RWPE2 (cell line): Measurements from ENCODE around the gene CFI.

Experiments used
- ATAC-seq: fragments of 200-7000 bp; cut with Tn5 transposase; 3 replicates; pipeline ENCODE4 v1.9.1; 2021; ENCODE audit warnings: low read depth
- DNase-seq: peaks from one replicate; pipeline ENCODE4 v3.0.0-alpha.2; 2020; ENCODE audit warnings: low spot score
- H3K27ac ChIP-seq: fragments of 450-650 bp; 2 replicates; pipeline ENCODE4 v1.5.1; 2017; ENCODE audit warnings: mild to moderate bottlenecking; ENCODE audit not compliant: poor library complexity, severe bottlenecking
- H3K27me3 ChIP-seq: fragments of 250-450 bp; sonication (Bioruptor Pico); 2 replicates; pipeline ENCODE4 v1.5.1; 2021; ENCODE audit warnings: mild to moderate bottlenecking, moderate library complexity; ENCODE audit not compliant: insufficient read depth, poor library complexity, severe bottlenecking
- H3K36me3 ChIP-seq: fragments of 250-450 bp; sonication (Bioruptor Pico); 2 replicates; pipeline ENCODE4 v1.5.1; 2020; ENCODE audit warnings: low read depth, mild to moderate bottlenecking, moderate library complexity
- H3K4me1 ChIP-seq: fragments of 250-450 bp; sonication (Bioruptor Pico); 2 replicates; pipeline ENCODE4 v1.5.1; 2021; ENCODE audit warnings: mild to moderate bottlenecking, moderate library complexity; ENCODE audit not compliant: insufficient read depth, poor library complexity, severe bottlenecking
- H3K4me3 ChIP-seq: fragments of 250-450 bp; sonication (Bioruptor Pico); 2 replicates; pipeline ENCODE4 v1.5.1; 2021; ENCODE audit warnings: mild to moderate bottlenecking, moderate library complexity; ENCODE audit not compliant: severe bottlenecking
- H3K9me3 ChIP-seq: fragments of 250-450 bp; sonication (Bioruptor Pico); 2 replicates; pipeline ENCODE4 v1.5.1; 2021; ENCODE audit warnings: mild to moderate bottlenecking, moderate library complexity; ENCODE audit not compliant: severe bottlenecking
- CTCF ChIP-seq: fragments of 450-650 bp; IDR thresholded peaks from one replicate; pipeline ENCODE4 v1.5.1; 2017; ENCODE audit warnings: mild to moderate bottlenecking, moderate library complexity; ENCODE audit not compliant: poor library complexity, severe bottlenecking

Gene CFI

GRCh38 chr4:109752525-109752924 lies 49.3 kb downstream of the CFI start:
- Histone ChIP-seq H3K4me3 (no peak overlapping the region), H3K27ac (no peak overlapping the region), H3K36me3 (no peaks in the 10 kb centered on the region), H3K9me3 (no peaks in the 10 kb centered on the region), H3K4me1 (no peaks in the 10 kb centered on the region), H3K27me3 (no peaks in the 10 kb centered on the region)
- TF ChIP-seq CTCF, result no peak
- DNase-seq (no peak), ATAC-seq (no peak)

- H3K4me1 ChIP-seq, result no peaks in the 10 kb centered on the region
- ATAC-seq (no peak), DNase-seq (no peak)
- no peak for TF ChIP-seq CTCF
- H3K36me3 ChIP-seq, result no peaks in the 10 kb centered on the region
- no peak overlapping the region for H3K27ac ChIP-seq
- no peak overlapping the region for H3K4me3 ChIP-seq
- H3K9me3 ChIP-seq, result no peaks in the 10 kb centered on the region
- no peaks in the 10 kb centered on the region for H3K27me3 ChIP-seq
These were observed 49.9 kb downstream of the CFI start for GRCh38 chr4:109751852-109752251.

- H3K27ac ChIP-seq, result no peak overlapping the region
- no peak overlapping the region for H3K4me3 ChIP-seq
- no peaks in the 10 kb centered on the region for H3K4me1 ChIP-seq
- DNase-seq (no peak), ATAC-seq (no peak)
- no peaks in the 10 kb centered on the region for H3K27me3 ChIP-seq
- no peaks in the 10 kb centered on the region for H3K36me3 ChIP-seq
- TF ChIP-seq CTCF, result no peak
- H3K9me3 ChIP-seq, result no peaks in the 10 kb centered on the region
These were observed 51.1 kb downstream of the CFI start for GRCh38 chr4:109750652-109751244.

- no peak for DNase-seq
- Histone ChIP-seq H3K36me3 (no peaks in the 10 kb centered on the region), H3K4me3 (no peak overlapping the region), H3K27ac (no peak overlapping the region), H3K9me3 (no peaks in the 10 kb centered on the region), H3K4me1 (no peaks in the 10 kb centered on the region), H3K27me3 (no peaks in the 10 kb centered on the region)
- no peak for ATAC-seq
- TF ChIP-seq CTCF, result no peak
These were observed 52.3 kb downstream of the CFI start for GRCh38 chr4:109749388-109750082.

GRCh38 chr4:109748114-109748513 lies 53.7 kb downstream of the CFI start:
- H3K27me3 ChIP-seq, result no peaks in the 10 kb centered on the region
- H3K4me1 ChIP-seq, result no peaks in the 10 kb centered on the region
- no peaks in the 10 kb centered on the region for H3K36me3 ChIP-seq
- no peak overlapping the region for H3K4me3 ChIP-seq
- TF ChIP-seq CTCF, result no peak
- ATAC-seq, result no peak
- H3K27ac ChIP-seq, result no peak overlapping the region
- no peaks in the 10 kb centered on the region for H3K9me3 ChIP-seq
- no peak for DNase-seq
